Fibroblast of villous mesenchyme (primary cell): Measurements from ENCODE around the gene U2AF1L4. TPM values are rescaled to one million over a fixed set of nuclear protein-coding genes. Genes with fewer than 3 reads are reported as not detected.

Experiments used
- DNase-seq: peaks from one replicate; pipeline ENCODE4 v3.0.0-alpha.2; 2010; ENCODE audit warnings: low read depth
- H3K4me3 ChIP-seq: 2 replicates; pipeline ENCODE4 v1.5.1; 2011; ENCODE audit warnings: low read depth, mild to moderate bottlenecking, low read length
- CTCF ChIP-seq: IDR thresholded peaks from 2 replicates; pipeline ENCODE4 v1.5.1; 2012; ENCODE audit warnings: low read depth, mild to moderate bottlenecking, low read length; ENCODE audit not compliant: insufficient read depth
- total RNA-seq: library from RNA; depleted of rRNA; stranded (reverse); fragments of >200 nt; gene quantifications from 2 replicates; pipeline ENCODE4 v1.2.3, GENCODE V29; 2012

Gene U2AF1L4
- total RNA-seq, 1 donor, result 4.7 TPM

GRCh38 chr19:35733180-35734125 lies 11.8 kb downstream of the U2AF1L4 start:
- no peak overlapping the region for H3K4me3 ChIP-seq
- TF ChIP-seq CTCF, result no peak
- no peak for DNase-seq

GRCh38 chr19:35732540-35733179 lies 12.6 kb downstream of the U2AF1L4 start:
- DNase-seq, result no peak
- TF ChIP-seq CTCF, result no peak
- H3K4me3 ChIP-seq, result no peak overlapping the region

- H3K4me3 ChIP-seq, result no peak overlapping the region
- DNase-seq, result no peak
- TF ChIP-seq CTCF, result no peak
Measured at GRCh38 chr19:35731779-35732405, 13.3 kb downstream of the U2AF1L4 start.

- no peak for DNase-seq
- H3K4me3 ChIP-seq, result no peak overlapping the region
- no peak for TF ChIP-seq CTCF
Measured at GRCh38 chr19:35731353-35731752, 13.9 kb downstream of the U2AF1L4 start.

- no peak for TF ChIP-seq CTCF
- no peak for DNase-seq
- H3K4me3 ChIP-seq, result no peak overlapping the region
Measured at GRCh38 chr19:35730326-35730725, 14.9 kb downstream of the U2AF1L4 start.

GRCh38 chr19:35729763-35730162 lies 15.5 kb downstream of the U2AF1L4 start:
- no peak for TF ChIP-seq CTCF
- no peak overlapping the region for H3K4me3 ChIP-seq
- no peak for DNase-seq
